Measurements from ENCODE around the gene NRF1.

GRCh38 chr7:129751916-129752315, 140.4 kb downstream of the NRF1 start:
- TF ChIP-seq NFKBIZ (CRISPR knock-in tag; IDR thresholded peaks at IDR 0.05), result no peak
- no peak for TF ChIP-seq MZF1 (CRISPR knock-in tag; IDR thresholded peaks at IDR 0.05; ENCODE audit: borderline replicate concordance)
- TF ChIP-seq ZNF225 (CRISPR knock-in tag; IDR thresholded peaks at IDR 0.05), result no peak
- TF ChIP-seq, protein P1, sequence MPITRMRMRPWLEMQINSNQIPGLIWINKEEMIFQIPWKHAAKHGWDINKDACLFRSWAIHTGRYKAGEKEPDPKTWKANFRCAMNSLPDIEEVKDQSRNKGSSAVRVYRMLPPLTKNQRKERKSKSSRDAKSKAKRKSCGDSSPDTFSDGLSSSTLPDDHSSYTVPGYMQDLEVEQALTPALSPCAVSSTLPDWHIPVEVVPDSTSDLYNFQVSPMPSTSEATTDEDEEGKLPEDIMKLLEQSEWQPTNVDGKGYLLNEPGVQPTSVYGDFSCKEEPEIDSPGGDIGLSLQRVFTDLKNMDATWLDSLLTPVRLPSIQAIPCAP (CRISPR knock-in tag; IDR thresholded peaks at IDR 0.05; ENCODE audit: low read depth), result no peak
- TF ChIP-seq, protein P2, sequence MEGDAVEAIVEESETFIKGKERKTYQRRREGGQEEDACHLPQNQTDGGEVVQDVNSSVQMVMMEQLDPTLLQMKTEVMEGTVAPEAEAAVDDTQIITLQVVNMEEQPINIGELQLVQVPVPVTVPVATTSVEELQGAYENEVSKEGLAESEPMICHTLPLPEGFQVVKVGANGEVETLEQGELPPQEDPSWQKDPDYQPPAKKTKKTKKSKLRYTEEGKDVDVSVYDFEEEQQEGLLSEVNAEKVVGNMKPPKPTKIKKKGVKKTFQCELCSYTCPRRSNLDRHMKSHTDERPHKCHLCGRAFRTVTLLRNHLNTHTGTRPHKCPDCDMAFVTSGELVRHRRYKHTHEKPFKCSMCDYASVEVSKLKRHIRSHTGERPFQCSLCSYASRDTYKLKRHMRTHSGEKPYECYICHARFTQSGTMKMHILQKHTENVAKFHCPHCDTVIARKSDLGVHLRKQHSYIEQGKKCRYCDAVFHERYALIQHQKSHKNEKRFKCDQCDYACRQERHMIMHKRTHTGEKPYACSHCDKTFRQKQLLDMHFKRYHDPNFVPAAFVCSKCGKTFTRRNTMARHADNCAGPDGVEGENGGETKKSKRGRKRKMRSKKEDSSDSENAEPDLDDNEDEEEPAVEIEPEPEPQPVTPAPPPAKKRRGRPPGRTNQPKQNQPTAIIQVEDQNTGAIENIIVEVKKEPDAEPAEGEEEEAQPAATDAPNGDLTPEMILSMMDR (CRISPR knock-in tag; IDR thresholded peaks at IDR 0.05), result no peak
- TF ChIP-seq ZNF83 (CRISPR knock-in tag; IDR thresholded peaks at IDR 0.05; ENCODE audit: borderline replicate concordance), result no peak
- TF ChIP-seq POLR2A (IDR thresholded peaks at IDR 0.05; ENCODE audit: insufficient read depth in 1 of 2, low read depth in 2 of 2, low read length in 2 of 2), result no peak
